ENCODE results near the gene IPPK.
A peak's percentile ranks its signal among the peaks of the same experiment; 100 is the strongest.
"Not testable (repeated sequence)": the region's sequence is repeated elsewhere in the genome, so short reads cannot be mapped to it uniquely, and the experiment has no call there.

The IPPK gene

DNA sequence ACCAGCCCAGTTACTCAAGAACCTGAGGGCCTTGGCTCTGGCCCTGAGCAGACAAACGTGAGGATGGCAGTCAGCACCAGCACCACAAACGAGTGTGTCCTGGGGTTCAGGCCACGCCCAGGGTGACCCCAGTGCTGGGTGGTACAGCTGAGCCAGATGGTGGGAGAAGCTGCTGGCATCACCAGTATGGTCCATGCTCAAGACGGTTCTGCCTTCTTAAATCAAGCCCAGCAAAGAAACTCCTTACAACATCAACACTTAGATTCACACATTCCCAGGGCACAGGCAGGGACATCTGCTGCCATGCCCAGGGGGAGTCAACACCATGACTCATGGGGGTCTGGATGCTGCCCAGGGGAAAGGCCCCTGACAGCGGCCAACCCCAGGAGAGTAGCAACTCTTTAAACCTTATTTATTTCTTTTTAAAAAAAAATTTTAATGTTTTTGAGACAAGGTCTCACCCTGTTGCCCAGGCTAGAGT lies 31.3 kb downstream of the IPPK start:
- DNase-seq (ENCODE audit: low spot score) = no peak

DNA sequence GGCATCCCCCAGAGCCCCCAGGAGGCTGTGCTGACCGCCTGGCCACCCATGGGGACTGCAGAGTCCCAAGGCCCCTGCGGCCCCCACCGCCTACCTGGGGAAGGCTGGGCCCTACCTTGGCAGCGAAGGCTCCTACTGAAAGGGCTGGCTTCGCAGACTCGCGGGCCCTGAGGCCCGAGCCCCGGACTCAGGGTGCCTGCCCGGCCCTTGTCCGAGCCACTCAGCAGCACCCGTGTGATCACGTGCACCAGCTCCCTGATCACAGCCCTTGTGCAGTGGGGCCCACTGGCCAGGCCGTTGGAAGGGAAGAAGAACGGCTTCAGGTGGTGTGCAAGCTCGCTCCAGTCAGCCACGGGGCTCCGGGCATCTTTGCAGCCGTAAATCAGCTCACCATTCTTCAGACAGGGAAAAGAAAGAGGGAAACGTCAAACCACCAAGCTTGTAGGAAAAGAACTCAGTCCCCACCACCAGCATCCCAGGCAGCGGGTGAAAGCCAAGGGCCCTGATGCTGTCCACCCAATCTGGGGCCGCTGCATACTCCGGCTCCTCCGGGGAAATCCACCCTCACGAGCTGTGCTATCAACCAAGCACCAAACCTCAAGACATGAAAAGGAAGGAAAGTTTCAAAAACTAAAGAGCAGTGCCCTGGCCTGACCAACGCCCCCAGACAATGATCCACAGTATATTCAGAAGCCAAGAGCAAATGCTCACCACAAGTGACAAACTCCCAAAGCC lies 31.9 kb downstream of the IPPK start:
- no peak for DNase-seq (ENCODE audit: low spot score)

GRCh38 chr9:92637326-92637725 lies 32.6 kb downstream of the IPPK start:
- no peak for DNase-seq (ENCODE audit: low spot score)

GRCh38 chr9:92636627-92637026 lies 33.3 kb downstream of the IPPK start:
- no peak for DNase-seq (ENCODE audit: low spot score)

DNA sequence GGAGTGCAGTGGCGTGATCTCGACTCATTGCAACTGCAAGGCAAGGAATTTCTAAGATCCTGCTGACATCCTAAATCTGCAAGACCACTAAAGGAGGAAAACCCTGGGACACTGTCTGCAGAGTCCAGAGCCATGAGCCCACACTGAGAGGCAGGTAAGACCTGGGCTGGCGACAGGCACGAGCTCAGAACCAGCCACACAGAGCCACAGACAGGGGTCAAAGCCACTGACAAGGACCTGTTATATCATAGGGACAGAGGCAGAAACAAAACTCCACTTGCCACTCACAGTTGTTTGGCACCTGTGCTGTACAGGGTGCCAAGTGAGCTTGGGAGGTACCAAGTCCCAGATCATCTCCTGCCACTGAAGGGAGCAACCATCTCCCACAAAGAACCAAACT lies 34.2 kb downstream of the IPPK start:
- no peak for DNase-seq (ENCODE audit: low spot score)

DNA sequence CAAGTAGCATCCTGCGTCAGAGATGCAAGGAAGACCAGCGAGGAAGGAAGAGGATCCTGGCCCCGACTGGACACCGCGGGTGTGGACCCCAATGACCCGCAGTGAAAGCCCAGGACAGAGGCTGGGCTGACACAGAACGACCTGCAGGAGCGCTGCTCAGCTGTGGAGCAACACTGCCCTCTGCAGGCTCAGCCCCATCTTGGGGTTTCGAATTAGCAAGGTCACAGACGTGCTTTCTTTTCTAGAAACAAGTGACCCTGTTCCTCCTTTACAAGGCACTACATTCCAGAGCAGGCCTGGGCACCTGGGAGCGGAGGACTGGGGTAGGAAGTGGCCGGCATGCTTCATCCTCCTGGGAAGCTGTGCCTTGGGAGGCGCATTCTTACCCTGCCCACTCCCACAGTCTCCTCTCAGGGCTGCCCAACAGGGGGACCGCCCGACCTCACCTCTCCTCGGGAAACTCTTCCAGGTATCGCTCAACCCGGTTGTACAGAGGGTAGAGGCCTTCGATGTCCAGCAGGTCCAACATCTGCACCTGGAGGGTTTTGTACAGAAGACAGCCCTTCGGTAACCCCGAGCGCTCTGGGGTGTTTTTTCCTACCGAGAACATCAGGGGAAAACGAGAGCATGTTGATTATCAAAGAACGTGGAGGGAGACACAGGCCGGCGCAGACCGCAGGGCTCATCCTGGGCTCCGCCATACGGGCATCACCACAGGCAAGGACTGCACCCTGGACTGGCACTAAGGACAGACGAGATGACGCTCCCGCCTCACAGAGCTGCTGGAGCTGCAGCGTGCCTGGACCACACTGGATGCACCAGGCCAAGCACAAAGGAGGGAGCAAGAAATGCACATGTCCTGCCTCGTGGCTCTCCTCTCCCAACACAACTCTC lies 35.0 kb downstream of the IPPK start:
- DNase-seq (ENCODE audit: low spot score) = peak; percentile 90

- no peak for DNase-seq (ENCODE audit: low spot score)
Observed at GRCh38 chr9:92633614-92634278, 36.2 kb downstream of the IPPK start.

DNA sequence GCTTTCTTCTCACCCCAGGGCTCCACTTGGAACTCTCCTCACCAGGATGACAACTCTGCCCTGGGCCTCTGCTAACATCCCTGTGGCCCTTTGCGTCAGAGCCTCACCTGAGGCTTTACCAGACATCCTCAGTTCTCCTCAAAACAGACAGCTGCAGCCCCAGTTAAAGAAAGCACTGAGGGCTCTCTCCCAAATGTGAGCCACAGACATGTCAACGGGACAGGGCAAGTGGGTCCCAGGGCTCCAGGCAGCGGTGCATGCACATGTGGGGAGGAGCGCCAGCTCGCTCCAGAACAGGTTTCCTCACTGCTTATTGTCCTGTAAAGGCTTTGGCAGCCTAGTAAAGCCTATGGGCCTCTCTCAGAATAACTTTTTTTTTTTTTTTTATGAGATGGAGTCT lies 37.3 kb downstream of the IPPK start:
- DNase-seq (ENCODE audit: low spot score) = no peak

DNA sequence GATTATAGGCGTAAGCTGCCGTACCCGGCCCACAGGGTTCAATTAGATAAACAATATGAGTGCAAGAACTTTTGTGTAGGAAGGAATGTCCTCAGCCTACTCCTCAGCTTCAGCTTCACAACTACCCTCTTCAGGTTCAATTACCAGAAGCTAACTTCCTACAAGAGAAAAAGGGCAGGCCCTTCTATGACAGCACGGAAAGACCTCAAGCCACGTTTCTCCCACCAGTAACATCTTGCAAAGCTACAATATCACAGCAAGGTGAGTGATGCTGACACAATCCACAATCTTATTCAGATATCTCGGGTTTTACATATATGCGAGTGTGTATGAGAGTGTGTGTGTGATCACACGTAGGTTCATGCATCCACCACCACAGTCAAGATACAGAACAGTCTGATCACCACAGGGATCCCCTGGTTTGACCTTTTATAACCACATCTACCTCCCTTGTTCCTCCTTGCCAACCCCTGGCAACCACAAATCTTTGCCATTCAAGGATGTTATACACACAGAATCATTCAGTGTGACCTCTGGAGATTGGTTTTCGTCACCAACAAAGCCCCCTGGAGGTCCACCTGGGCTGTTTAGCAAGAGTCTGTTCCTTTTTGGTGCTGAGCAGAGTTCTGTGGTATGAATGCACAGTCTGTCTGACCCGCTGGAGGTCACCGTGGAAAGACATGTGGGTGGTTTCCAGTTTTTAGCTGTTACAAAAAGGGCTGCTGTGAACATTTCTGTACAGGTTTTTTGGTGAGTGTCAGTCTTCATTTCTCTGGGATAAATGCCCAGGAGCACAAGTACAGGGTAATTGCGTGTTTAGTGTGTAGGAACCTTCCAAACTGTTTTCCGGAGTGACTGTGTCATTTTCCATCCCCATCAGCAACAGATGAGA lies 38.2 kb downstream of the IPPK start:
- no peak for DNase-seq (ENCODE audit: low spot score)

DNA sequence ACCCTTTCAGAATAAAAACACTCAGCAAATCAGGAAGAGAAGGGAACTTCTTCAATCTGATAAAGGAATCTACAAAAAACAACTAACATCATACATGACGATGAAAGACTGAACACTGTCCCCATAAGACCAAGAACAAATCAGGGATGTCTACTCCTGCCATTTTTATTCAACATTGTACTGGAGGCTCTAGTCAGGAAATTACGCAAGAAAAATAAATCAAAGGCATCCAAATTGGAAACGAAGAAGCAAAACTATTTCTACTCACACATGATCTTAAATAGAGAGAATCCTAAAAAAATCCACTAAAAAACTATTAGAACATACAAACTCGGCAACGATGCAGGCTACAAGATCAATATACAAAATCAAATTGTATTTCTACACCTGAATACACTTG lies 42.3 kb downstream of the IPPK start:
- no peak for DNase-seq (ENCODE audit: low spot score)

GRCh38 chr9:92626484-92626883 lies 43.4 kb downstream of the IPPK start:
- DNase-seq (ENCODE audit: low spot score) = no peak

DNA sequence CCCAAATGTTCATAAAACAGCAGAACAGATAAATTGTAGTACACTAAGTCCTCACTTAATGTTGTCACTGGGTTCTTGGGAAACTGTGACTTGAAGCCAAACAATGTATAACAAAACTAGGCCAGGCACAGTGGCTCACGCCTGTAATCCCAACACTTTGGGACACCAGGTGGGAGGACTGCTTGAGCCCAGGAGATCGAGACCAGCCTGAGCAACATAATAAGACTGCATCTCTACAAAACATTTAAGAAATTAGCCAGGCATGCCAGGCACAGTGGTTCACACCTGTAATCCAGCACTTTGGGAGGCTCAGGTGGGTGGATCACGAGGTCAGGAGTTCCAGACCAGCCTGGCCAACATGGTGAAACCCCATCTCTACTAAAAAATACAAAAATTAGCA lies 46.0 kb downstream of the IPPK start:
- not testable (repeated sequence) for DNase-seq (ENCODE audit: low spot score)

DNA sequence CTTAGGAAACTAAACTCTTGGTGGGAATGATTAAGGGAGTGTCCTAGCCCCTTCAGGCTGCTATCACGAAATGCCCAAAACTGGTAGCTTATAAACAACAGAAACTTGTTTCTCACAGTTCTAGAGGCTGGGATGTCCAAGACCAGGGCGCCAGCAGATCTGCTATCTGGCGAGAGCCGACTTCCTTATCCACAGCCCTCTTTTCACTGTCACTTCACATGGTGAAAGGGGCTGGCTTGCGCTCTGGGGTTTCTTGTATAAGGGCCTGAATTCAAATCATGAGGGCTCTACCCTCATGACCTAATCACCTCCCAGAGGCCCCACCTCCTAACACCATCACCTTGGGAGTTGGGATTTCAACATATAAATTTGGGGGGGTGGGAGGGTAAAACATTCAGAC lies 49.1 kb downstream of the IPPK start:
- DNase-seq (ENCODE audit: low spot score) = no peak

GRCh38 chr9:92619601-92620300 lies 50.2 kb downstream of the IPPK start:
- no peak for DNase-seq (ENCODE audit: low spot score)

DNA sequence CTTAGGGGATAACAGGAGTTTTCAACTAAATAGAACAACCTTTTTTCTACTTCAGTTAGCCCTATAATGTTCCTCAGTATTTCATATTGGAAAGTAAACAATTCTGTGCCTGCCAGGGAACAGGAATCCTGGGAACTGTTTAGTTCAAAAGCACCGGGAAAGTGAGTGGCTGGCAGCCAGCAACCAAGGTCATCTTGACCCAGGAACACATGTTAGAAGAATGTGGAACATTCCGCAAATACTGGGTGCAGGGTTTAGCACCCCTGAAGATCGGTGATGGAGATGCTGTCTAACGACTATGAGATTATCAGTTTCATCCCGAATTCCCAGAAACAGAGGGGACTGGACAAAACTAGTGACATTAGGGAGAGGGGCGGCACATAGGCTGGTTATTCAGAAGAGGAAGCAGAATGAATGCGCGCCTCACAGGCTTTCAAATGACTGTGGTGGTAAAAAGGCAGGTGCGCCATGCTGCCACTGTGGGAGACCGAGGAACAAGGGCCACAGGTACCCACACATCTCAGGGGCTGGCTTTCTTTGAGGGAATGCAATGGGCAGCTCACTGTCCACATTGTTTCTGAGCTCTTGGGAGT lies 51.2 kb downstream of the IPPK start:
- DNase-seq (ENCODE audit: low spot score) = no peak

GRCh38 chr9:92617951-92618510 lies 51.9 kb downstream of the IPPK start:
- no peak for DNase-seq (ENCODE audit: low spot score)

DNA sequence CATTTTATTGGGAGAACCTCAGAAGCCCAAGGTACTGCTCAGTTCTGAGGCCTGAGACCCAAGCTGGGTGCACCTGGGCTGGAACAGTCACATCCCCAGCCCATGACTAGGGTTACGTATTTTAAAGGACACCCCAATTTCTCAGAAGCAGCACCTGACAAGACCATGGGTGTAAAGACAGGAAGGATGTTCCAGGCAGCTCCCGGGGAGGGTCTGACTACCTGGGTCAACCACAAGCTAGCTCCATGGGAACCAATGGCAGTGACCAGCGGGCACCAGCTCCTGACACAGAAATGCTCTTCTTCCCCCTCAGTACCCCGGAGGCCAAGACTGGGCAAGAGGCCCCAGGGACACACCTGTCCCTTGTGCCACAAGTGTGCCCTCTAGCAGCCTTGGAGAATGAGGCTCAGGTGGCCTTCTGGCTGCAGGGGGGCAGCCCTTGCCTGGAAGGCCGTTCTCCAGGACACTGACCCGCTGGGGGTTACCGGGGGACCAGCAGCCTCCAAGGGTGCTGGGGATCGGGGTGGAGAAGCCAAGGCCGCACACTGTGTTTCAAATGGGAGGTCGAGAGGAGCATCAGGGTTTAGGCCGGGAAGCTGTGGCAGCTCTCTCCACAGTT lies 52.6 kb downstream of the IPPK start:
- DNase-seq (ENCODE audit: low spot score) = no peak

- DNase-seq (ENCODE audit: low spot score) = no peak
Observed at GRCh38 chr9:92616655-92617111, 53.2 kb downstream of the IPPK start.

DNA sequence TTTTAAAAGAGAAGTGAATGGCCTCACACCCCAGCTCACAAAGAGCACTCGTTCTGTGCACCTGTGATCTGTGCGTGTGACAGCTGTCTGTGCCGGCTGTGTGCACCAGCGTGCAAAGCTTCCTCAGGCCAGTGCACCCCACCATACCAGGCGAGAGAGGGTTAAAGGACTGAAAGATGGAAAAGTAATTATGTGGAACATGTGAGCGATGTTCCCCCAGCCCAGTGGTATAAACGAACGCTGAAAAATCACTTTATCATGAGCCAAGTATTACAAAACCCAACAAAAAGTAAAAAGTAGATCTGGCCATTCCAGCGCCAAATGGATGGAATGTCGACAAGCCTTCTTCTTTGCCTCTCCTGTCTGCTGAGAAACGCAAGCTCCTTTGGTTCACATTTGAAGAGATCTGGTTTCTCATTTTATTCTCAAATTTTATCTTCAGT lies 53.7 kb downstream of the IPPK start:
- DNase-seq (ENCODE audit: low spot score) = no peak

GRCh38 chr9:92615790-92616189 lies 54.1 kb downstream of the IPPK start:
- no peak for DNase-seq (ENCODE audit: low spot score)

All from GM03348 (cell line).